ENCODE data around the gene FBP1. TPM values are rescaled to one million over a fixed set of nuclear protein-coding genes. Genes with fewer than 3 reads are reported as not detected.

Gene FBP1
- total RNA-seq, 1 donor from 2014 or later = not detected

GRCh38 chr9:94668928-94669729 lies 29.8 kb upstream of the FBP1 start:
- Mint-ChIP-seq H3K27me3 (ENCODE audit: insufficient read depth) (peaks cover 16% of the 10 kb centered on the region), H3K4me1 (ENCODE audit: low read depth) (peaks cover 11% of the 10 kb centered on the region), H3K36me3 (ENCODE audit: low read depth) (no peaks in the 10 kb centered on the region), H3K4me3 (peak overlapping the region; percentile 86), H3K9me3 (no peaks in the 10 kb centered on the region), H3K27ac (peak overlapping the region; percentile 62)
- DNase-seq (ENCODE audit: low spot score) = peak; percentile 31
- intact Hi-C loops (cut with micrococcal nuclease) = loop anchor here (1.0 to 5.0 kb wide), 4 partner anchors 57 to 1712 kb away; partner anchors contain the start of gene AOPEP

GRCh38 chr9:94668418-94668927 lies 29.2 kb upstream of the FBP1 start:
- Mint-ChIP-seq H3K9me3 (no peaks in the 10 kb centered on the region), H3K4me1 (ENCODE audit: low read depth) (peaks cover 11% of the 10 kb centered on the region), H3K27ac (no peak overlapping the region), H3K36me3 (ENCODE audit: low read depth) (no peaks in the 10 kb centered on the region), H3K27me3 (ENCODE audit: insufficient read depth) (peaks cover 21% of the 10 kb centered on the region), H3K4me3 (peak overlapping the region; percentile 86)
- intact Hi-C loops (cut with micrococcal nuclease) = loop anchor here (2.0 to 5.0 kb wide), 2 partner anchors 380 to 1711 kb away; no protein-coding TSS in a partner anchor
- DNase-seq (ENCODE audit: low spot score) = no peak

GRCh38 chr9:94666364-94667099 lies 27.2 kb upstream of the FBP1 start:
- H3K9me3 Mint-ChIP-seq = no peaks in the 10 kb centered on the region
- no peak overlapping the region for H3K27ac Mint-ChIP-seq
- peaks cover 29% of the 10 kb centered on the region for H3K27me3 Mint-ChIP-seq (ENCODE audit: insufficient read depth)
- intact Hi-C loops (cut with micrococcal nuclease) = loop anchor here (5.0 kb wide), 1 partner anchor 1709 kb away; no protein-coding TSS in a partner anchor
- peaks cover 11% of the 10 kb centered on the region for H3K4me1 Mint-ChIP-seq (ENCODE audit: low read depth)
- no peaks in the 10 kb centered on the region for H3K36me3 Mint-ChIP-seq (ENCODE audit: low read depth)
- H3K4me3 Mint-ChIP-seq = no peak overlapping the region
- DNase-seq (ENCODE audit: low spot score) = no peak

GRCh38 chr9:94665613-94666012 lies 26.3 kb upstream of the FBP1 start:
- intact Hi-C loops (cut with micrococcal nuclease) = loop anchor here (5.0 kb wide), 1 partner anchor 1708 kb away; no protein-coding TSS in a partner anchor
- Mint-ChIP-seq H3K4me3 (no peak overlapping the region), H3K9me3 (no peaks in the 10 kb centered on the region), H3K27me3 (ENCODE audit: insufficient read depth) (peaks cover 27% of the 10 kb centered on the region), H3K4me1 (ENCODE audit: low read depth) (peaks cover 11% of the 10 kb centered on the region), H3K27ac (no peak overlapping the region), H3K36me3 (ENCODE audit: low read depth) (no peaks in the 10 kb centered on the region)
- DNase-seq (ENCODE audit: low spot score) = no peak

GRCh38 chr9:94664801-94665200 lies 25.5 kb upstream of the FBP1 start:
- Mint-ChIP-seq H3K36me3 (ENCODE audit: low read depth) (no peaks in the 10 kb centered on the region), H3K4me3 (no peak overlapping the region), H3K27me3 (ENCODE audit: insufficient read depth) (peaks cover 26% of the 10 kb centered on the region), H3K27ac (no peak overlapping the region), H3K9me3 (no peaks in the 10 kb centered on the region), H3K4me1 (ENCODE audit: low read depth) (peaks cover 11% of the 10 kb centered on the region)
- DNase-seq (ENCODE audit: low spot score) = no peak
- intact Hi-C loops (cut with micrococcal nuclease) = loop anchor here (5.0 kb wide), 1 partner anchor 1708 kb away; no protein-coding TSS in a partner anchor

GRCh38 chr9:94663640-94664039 lies 24.3 kb upstream of the FBP1 start:
- Mint-ChIP-seq H3K27ac (no peak overlapping the region), H3K9me3 (no peaks in the 10 kb centered on the region), H3K36me3 (ENCODE audit: low read depth) (no peaks in the 10 kb centered on the region), H3K4me1 (ENCODE audit: low read depth) (peaks cover 4% of the 10 kb centered on the region), H3K4me3 (no peak overlapping the region), H3K27me3 (ENCODE audit: insufficient read depth) (peaks cover 26% of the 10 kb centered on the region)
- no peak for DNase-seq (ENCODE audit: low spot score)
- intact Hi-C loops (cut with micrococcal nuclease) = no loop called here

- intact Hi-C loops (cut with micrococcal nuclease) = no loop called here
- no peak for DNase-seq (ENCODE audit: low spot score)
- H3K4me1 Mint-ChIP-seq (ENCODE audit: low read depth) = no peaks in the 10 kb centered on the region
- H3K9me3 Mint-ChIP-seq = no peaks in the 10 kb centered on the region
- H3K27ac Mint-ChIP-seq = no peak overlapping the region
- no peaks in the 10 kb centered on the region for H3K36me3 Mint-ChIP-seq (ENCODE audit: low read depth)
- H3K4me3 Mint-ChIP-seq = no peak overlapping the region
- H3K27me3 Mint-ChIP-seq (ENCODE audit: insufficient read depth) = peaks cover 26% of the 10 kb centered on the region
These were observed 23.8 kb upstream of the FBP1 start for GRCh38 chr9:94663140-94663539.

GRCh38 chr9:94657021-94657725 lies 17.9 kb upstream of the FBP1 start:
- Mint-ChIP-seq H3K4me1 (ENCODE audit: low read depth) (peaks cover 22% of the 10 kb centered on the region), H3K4me3 (no peak overlapping the region), H3K9me3 (no peaks in the 10 kb centered on the region), H3K27me3 (ENCODE audit: insufficient read depth) (peaks cover 3% of the 10 kb centered on the region), H3K27ac (no peak overlapping the region), H3K36me3 (ENCODE audit: low read depth) (no peaks in the 10 kb centered on the region)
- no peak for DNase-seq (ENCODE audit: low spot score)
- intact Hi-C loops (cut with micrococcal nuclease) = no loop called here

- Mint-ChIP-seq H3K9me3 (no peaks in the 10 kb centered on the region), H3K36me3 (ENCODE audit: low read depth) (no peaks in the 10 kb centered on the region)
- peak; percentile 51 for DNase-seq (ENCODE audit: low spot score)
These were observed 16.9 kb upstream of the FBP1 start for GRCh38 chr9:94656200-94656599.

GRCh38 chr9:94655739-94656138 lies 16.4 kb upstream of the FBP1 start:
- H3K4me1 Mint-ChIP-seq (ENCODE audit: low read depth) = peaks cover 22% of the 10 kb centered on the region
- intact Hi-C loops (cut with micrococcal nuclease) = no loop called here
- peak overlapping the region; percentile 13 for H3K27ac Mint-ChIP-seq
- H3K4me3 Mint-ChIP-seq = peak overlapping the region; percentile 56
- H3K9me3 Mint-ChIP-seq = no peaks in the 10 kb centered on the region
- H3K36me3 Mint-ChIP-seq (ENCODE audit: low read depth) = no peaks in the 10 kb centered on the region
- no peak for DNase-seq (ENCODE audit: low spot score)
- peaks cover 2% of the 10 kb centered on the region for H3K27me3 Mint-ChIP-seq (ENCODE audit: insufficient read depth)

More at GRCh38 chr9:94656200-94656599, 16.9 kb upstream of the FBP1 start:
- Mint-ChIP-seq H3K27ac (peak overlapping the region; percentile 5), H3K27me3 (ENCODE audit: insufficient read depth) (peaks cover 2% of the 10 kb centered on the region), H3K4me1 (ENCODE audit: low read depth) (peaks cover 22% of the 10 kb centered on the region), H3K4me3 (peak overlapping the region; percentile 56)
- intact Hi-C loops (cut with micrococcal nuclease) = no loop called here

GRCh38 chr9:94654165-94654894 lies 15.0 kb upstream of the FBP1 start:
- Mint-ChIP-seq H3K36me3 (ENCODE audit: low read depth) (no peaks in the 10 kb centered on the region), H3K9me3 (no peaks in the 10 kb centered on the region), H3K4me1 (ENCODE audit: low read depth) (peaks cover 22% of the 10 kb centered on the region), H3K27me3 (ENCODE audit: insufficient read depth) (peaks cover 2% of the 10 kb centered on the region), H3K4me3 (no peak overlapping the region), H3K27ac (no peak overlapping the region)
- intact Hi-C loops (cut with micrococcal nuclease) = no loop called here
- DNase-seq (ENCODE audit: low spot score) = no peak

GRCh38 chr9:94650949-94651348 lies 11.6 kb upstream of the FBP1 start:
- Mint-ChIP-seq H3K4me1 (ENCODE audit: low read depth) (peaks cover 17% of the 10 kb centered on the region), H3K27me3 (ENCODE audit: insufficient read depth) (peaks cover 3% of the 10 kb centered on the region), H3K36me3 (ENCODE audit: low read depth) (no peaks in the 10 kb centered on the region), H3K9me3 (no peaks in the 10 kb centered on the region), H3K27ac (no peak overlapping the region), H3K4me3 (no peak overlapping the region)
- DNase-seq (ENCODE audit: low spot score) = no peak
- intact Hi-C loops (cut with micrococcal nuclease) = no loop called here

Measured in activated T-helper 1 cell treated with anti-CD3 and anti-CD28 coated beads, Interleukin-12 subunit alpha, Interleukin-12 subunit beta, Interleukin-2, Interleukin-4 antibody, amounts not matched to agents 30 ng/mL and 10 ng/mL and 1 ng/mL, durations not matched to agents 14 hours and 24 hours and 36 hours (primary cell).